ENCODE results near the gene CHN2. TPM values are rescaled to one million over a fixed set of nuclear protein-coding genes. Genes with fewer than 3 reads are reported as not detected.

The CHN2 gene
- total RNA-seq, 1 donor from 2014 or later: 0.33 TPM

- Mint-ChIP-seq H3K27ac (no peak overlapping the region), H3K9me3 (no peaks in the 10 kb centered on the region), H3K4me3 (no peak overlapping the region), H3K36me3 (ENCODE audit: low read depth) (no peaks in the 10 kb centered on the region), H3K27me3 (no peaks in the 10 kb centered on the region), H3K4me1 (no peaks in the 10 kb centered on the region)
- intact Hi-C loops (cut with micrococcal nuclease): no loop called here
- DNase-seq: no peak
Observed at GRCh38 chr7:29386196-29386765, 191.7 kb downstream of the CHN2 start.

DNA sequence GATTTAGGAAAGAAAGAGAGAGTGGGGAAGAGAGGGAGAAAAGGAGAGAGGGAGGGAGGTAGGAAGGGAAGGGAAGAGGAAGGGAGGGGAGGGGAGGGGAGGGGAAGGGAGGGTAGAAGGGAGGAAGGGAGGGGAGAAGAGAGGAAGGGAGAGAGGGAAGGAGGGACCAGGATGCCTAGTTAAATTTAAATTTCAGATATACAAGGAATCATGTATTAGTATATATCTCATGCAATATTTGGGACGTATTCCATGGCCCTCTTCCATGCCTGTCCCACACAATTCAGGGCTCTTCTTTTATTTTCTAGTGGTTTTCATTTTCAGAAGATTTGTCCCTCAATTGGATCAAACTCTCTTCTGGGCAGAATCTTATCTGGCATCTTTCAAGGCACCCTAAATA is 196.7 kb downstream of the CHN2 start:
- Mint-ChIP-seq H3K9me3 (no peaks in the 10 kb centered on the region), H3K4me3 (no peak overlapping the region), H3K27me3 (peaks cover 5% of the 10 kb centered on the region), H3K4me1 (no peaks in the 10 kb centered on the region), H3K27ac (no peak overlapping the region), H3K36me3 (ENCODE audit: low read depth) (no peaks in the 10 kb centered on the region)
- DNase-seq: no peak
- intact Hi-C loops (cut with micrococcal nuclease): no loop called here

GRCh38 chr7:29394321-29394720 is 199.7 kb downstream of the CHN2 start:
- H3K36me3 Mint-ChIP-seq (ENCODE audit: low read depth): no peaks in the 10 kb centered on the region
- intact Hi-C loops (cut with micrococcal nuclease): no loop called here
- H3K9me3 Mint-ChIP-seq: no peaks in the 10 kb centered on the region
- H3K27ac Mint-ChIP-seq: no peak overlapping the region
- no peaks in the 10 kb centered on the region for H3K4me1 Mint-ChIP-seq
- peaks cover 5% of the 10 kb centered on the region for H3K27me3 Mint-ChIP-seq
- DNase-seq: no peak
- H3K4me3 Mint-ChIP-seq: no peak overlapping the region

GRCh38 chr7:29396563-29396962 is 202.0 kb downstream of the CHN2 start:
- no peak overlapping the region for H3K27ac Mint-ChIP-seq
- H3K9me3 Mint-ChIP-seq: no peaks in the 10 kb centered on the region
- H3K4me3 Mint-ChIP-seq: no peak overlapping the region

DNA sequence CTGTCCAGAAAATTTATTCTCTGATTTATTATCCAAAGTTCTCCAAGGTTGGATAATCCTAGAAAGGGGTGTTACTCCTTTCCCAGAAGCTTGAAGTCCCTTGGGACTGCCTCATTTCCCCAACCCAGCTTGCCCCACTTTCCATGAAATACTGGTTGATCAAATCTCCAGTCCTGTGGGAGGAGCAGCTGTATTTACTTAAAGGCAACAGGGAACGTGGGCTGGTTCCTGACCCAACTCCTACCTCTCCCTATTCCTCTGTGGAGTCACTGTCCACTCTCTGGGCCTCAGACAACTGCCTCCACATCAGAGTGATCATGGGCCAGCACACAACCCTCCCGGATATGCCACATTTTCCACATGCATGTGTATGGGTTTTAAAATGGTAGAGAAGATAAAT is 202.8 kb downstream of the CHN2 start:
- Mint-ChIP-seq H3K4me3 (no peak overlapping the region), H3K4me1 (no peaks in the 10 kb centered on the region), H3K36me3 (ENCODE audit: low read depth) (no peaks in the 10 kb centered on the region), H3K27me3 (peaks cover 5% of the 10 kb centered on the region), H3K9me3 (no peaks in the 10 kb centered on the region), H3K27ac (no peak overlapping the region)
- no peak for DNase-seq
- intact Hi-C loops (cut with micrococcal nuclease): no loop called here

More at GRCh38 chr7:29396563-29396962, 202.0 kb downstream of the CHN2 start:
- intact Hi-C loops (cut with micrococcal nuclease): no loop called here
- peaks cover 5% of the 10 kb centered on the region for H3K27me3 Mint-ChIP-seq
- DNase-seq: no peak
- no peaks in the 10 kb centered on the region for H3K4me1 Mint-ChIP-seq
- no peaks in the 10 kb centered on the region for H3K36me3 Mint-ChIP-seq (ENCODE audit: low read depth)

- DNase-seq: no peak
- Mint-ChIP-seq H3K9me3 (no peaks in the 10 kb centered on the region), H3K27me3 (peaks cover 5% of the 10 kb centered on the region), H3K4me1 (no peaks in the 10 kb centered on the region), H3K4me3 (no peak overlapping the region), H3K36me3 (ENCODE audit: low read depth) (no peaks in the 10 kb centered on the region), H3K27ac (no peak overlapping the region)
- intact Hi-C loops (cut with micrococcal nuclease): no loop called here
Observed at GRCh38 chr7:29398011-29398410, 203.4 kb downstream of the CHN2 start.

- H3K4me3 Mint-ChIP-seq: no peak overlapping the region
- no peak overlapping the region for H3K27ac Mint-ChIP-seq
- intact Hi-C loops (cut with micrococcal nuclease): no loop called here
- no peaks in the 10 kb centered on the region for H3K36me3 Mint-ChIP-seq (ENCODE audit: low read depth)
- no peaks in the 10 kb centered on the region for H3K9me3 Mint-ChIP-seq
- no peaks in the 10 kb centered on the region for H3K27me3 Mint-ChIP-seq
- DNase-seq: no peak
- no peaks in the 10 kb centered on the region for H3K4me1 Mint-ChIP-seq
Observed at GRCh38 chr7:29400437-29400836, 205.9 kb downstream of the CHN2 start.

GRCh38 chr7:29401769-29402168 is 207.2 kb downstream of the CHN2 start:
- intact Hi-C loops (cut with micrococcal nuclease): no loop called here
- H3K4me1 Mint-ChIP-seq: no peaks in the 10 kb centered on the region
- H3K9me3 Mint-ChIP-seq: no peaks in the 10 kb centered on the region
- no peak for DNase-seq
- H3K4me3 Mint-ChIP-seq: no peak overlapping the region
- H3K36me3 Mint-ChIP-seq (ENCODE audit: low read depth): no peaks in the 10 kb centered on the region
- H3K27me3 Mint-ChIP-seq: no peaks in the 10 kb centered on the region
- H3K27ac Mint-ChIP-seq: no peak overlapping the region

DNA sequence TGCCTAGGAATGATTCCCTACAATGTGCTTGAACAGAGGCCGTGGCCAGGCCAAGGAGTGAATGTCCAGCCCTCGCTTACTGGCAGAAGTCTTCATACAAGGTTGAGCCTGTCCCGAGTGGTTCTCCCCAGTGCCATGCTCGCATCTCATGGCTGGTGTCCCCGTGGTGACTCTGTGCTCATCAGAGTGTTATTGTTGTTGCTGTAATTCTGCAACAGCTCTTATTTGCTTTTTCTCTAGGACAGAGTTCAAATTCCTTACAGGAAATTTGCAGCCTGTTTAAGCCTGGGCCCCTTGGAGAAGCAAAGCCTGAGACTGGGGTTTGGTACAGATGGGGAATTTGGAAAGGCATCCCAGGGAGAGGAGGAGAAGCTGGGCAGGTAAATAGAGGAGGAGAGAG is 211.3 kb downstream of the CHN2 start:
- intact Hi-C loops (cut with micrococcal nuclease): loop anchor here (5.0 kb wide), 1 partner anchor 299 kb away; no protein-coding TSS in a partner anchor
- Mint-ChIP-seq H3K27me3 (peaks cover 4% of the 10 kb centered on the region), H3K4me1 (peaks cover 2% of the 10 kb centered on the region), H3K4me3 (no peak overlapping the region), H3K27ac (no peak overlapping the region), H3K36me3 (ENCODE audit: low read depth) (no peaks in the 10 kb centered on the region), H3K9me3 (no peaks in the 10 kb centered on the region)
- DNase-seq: no peak

DNA sequence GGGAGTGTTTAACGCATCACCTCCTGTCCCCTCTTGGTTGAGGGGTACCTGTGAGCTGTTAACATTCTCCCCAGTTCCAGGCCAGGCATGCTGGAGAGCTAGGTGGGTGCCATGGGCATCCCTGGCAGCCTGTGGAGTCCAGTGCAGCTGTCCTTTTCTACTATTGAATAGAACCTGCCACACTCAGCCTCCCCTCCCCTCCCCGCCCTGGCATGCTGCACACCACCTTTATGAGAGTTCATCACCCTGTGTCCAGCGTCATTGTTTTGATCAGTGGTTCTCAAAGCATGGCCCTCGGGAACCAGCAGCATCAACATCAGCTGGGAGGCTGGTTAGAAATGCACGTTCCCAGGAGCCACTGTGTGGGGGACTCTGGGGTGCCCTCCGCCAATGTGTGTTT is 211.8 kb downstream of the CHN2 start:
- peaks cover 5% of the 10 kb centered on the region for H3K27me3 Mint-ChIP-seq
- H3K27ac Mint-ChIP-seq: no peak overlapping the region
- H3K4me1 Mint-ChIP-seq: peaks cover 2% of the 10 kb centered on the region
- intact Hi-C loops (cut with micrococcal nuclease): loop anchor here (5.0 kb wide), 1 partner anchor 299 kb away; no protein-coding TSS in a partner anchor
- H3K36me3 Mint-ChIP-seq (ENCODE audit: low read depth): no peaks in the 10 kb centered on the region
- H3K4me3 Mint-ChIP-seq: no peak overlapping the region
- no peak for DNase-seq
- H3K9me3 Mint-ChIP-seq: no peaks in the 10 kb centered on the region

DNA sequence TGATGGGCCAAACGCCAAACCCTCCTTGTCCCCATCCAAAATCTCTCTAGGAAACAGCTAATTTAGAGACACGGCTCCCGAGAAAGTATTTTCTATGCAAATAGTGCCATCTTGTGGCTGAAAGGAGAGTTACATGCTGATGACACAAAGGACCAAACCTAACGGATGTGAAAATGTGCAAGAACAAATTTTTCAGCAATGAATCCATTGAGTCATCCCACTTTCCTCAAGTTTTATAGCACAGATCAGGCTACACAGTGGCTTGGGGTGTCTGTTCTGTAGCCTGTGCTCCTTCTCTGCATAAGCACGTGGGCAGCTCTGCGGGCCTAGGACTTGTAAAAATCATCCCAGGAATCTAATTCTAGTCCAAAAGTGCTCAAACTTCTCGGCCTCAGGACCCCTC is 214.3 kb downstream of the CHN2 start:
- Mint-ChIP-seq H3K36me3 (ENCODE audit: low read depth) (no peaks in the 10 kb centered on the region), H3K27ac (no peak overlapping the region), H3K4me3 (no peak overlapping the region), H3K4me1 (peaks cover 2% of the 10 kb centered on the region), H3K9me3 (no peaks in the 10 kb centered on the region), H3K27me3 (peaks cover 5% of the 10 kb centered on the region)
- intact Hi-C loops (cut with micrococcal nuclease): loop anchor here (1.0 to 5.0 kb wide), 4 partner anchors 170 to 487 kb away; no protein-coding TSS in a partner anchor
- DNase-seq: peak; percentile 88

DNA sequence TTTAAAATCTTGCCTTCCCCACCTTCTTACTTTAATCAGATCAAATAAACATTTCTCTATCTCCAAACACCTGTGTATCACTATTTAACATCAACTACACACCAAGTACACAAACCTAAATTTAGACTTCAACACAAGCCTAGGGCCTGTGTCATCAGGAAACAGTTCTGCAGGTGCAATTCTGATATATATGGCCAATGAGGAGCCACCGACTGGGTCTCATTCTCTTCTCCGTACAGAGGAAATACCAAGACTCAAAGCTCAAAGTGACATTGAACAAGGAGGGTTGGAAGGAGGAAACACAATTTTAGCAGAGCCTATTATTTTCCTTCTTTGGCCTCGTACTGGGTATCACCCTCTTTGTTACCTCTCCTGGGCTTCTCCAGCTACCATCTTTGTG is 216.4 kb downstream of the CHN2 start:
- DNase-seq: no peak
- no peaks in the 10 kb centered on the region for H3K9me3 Mint-ChIP-seq
- H3K27me3 Mint-ChIP-seq: peaks cover 5% of the 10 kb centered on the region
- no peak overlapping the region for H3K4me3 Mint-ChIP-seq
- H3K36me3 Mint-ChIP-seq (ENCODE audit: low read depth): no peaks in the 10 kb centered on the region
- no peak overlapping the region for H3K27ac Mint-ChIP-seq
- peaks cover 2% of the 10 kb centered on the region for H3K4me1 Mint-ChIP-seq
- intact Hi-C loops (cut with micrococcal nuclease): no loop called here

- Mint-ChIP-seq H3K36me3 (ENCODE audit: low read depth) (no peaks in the 10 kb centered on the region), H3K9me3 (no peaks in the 10 kb centered on the region), H3K27ac (no peak overlapping the region), H3K4me1 (peaks cover 2% of the 10 kb centered on the region), H3K4me3 (no peak overlapping the region), H3K27me3 (peaks cover 5% of the 10 kb centered on the region)
- DNase-seq: no peak
- intact Hi-C loops (cut with micrococcal nuclease): no loop called here
Observed at GRCh38 chr7:29412912-29413311, 218.3 kb downstream of the CHN2 start.

DNA sequence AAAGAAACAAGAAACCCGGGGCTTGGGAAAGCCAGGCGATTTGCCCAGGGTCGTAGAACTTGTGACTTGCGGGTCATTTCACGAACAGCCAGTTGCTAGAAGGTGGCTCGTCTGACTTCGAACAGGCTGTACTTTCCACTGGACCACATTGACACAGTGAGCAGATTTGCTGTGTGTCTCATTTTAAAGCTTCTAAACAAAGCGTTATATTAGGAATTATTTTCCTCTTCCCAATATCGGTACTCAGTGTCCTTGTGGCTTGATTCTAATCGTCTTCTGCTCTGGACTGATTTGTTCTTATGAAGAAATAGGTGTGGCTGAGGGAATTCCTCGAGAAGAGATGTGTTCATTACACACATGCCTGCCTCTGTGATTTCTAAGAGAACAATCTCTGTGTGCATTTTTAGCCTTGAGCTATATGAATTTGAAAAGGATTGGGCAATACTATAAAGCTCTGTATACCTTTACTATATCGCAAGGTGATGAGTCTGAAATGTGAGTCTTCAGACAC is 219.1 kb downstream of the CHN2 start:
- Mint-ChIP-seq H3K4me3 (no peak overlapping the region), H3K36me3 (ENCODE audit: low read depth) (no peaks in the 10 kb centered on the region), H3K27me3 (peaks cover 5% of the 10 kb centered on the region), H3K27ac (no peak overlapping the region), H3K4me1 (peaks cover 2% of the 10 kb centered on the region), H3K9me3 (no peaks in the 10 kb centered on the region)
- intact Hi-C loops (cut with micrococcal nuclease): no loop called here
- no peak for DNase-seq

- DNase-seq: no peak
- Mint-ChIP-seq H3K27ac (no peak overlapping the region), H3K9me3 (no peaks in the 10 kb centered on the region), H3K4me3 (no peak overlapping the region), H3K4me1 (no peaks in the 10 kb centered on the region), H3K36me3 (ENCODE audit: low read depth) (no peaks in the 10 kb centered on the region), H3K27me3 (peaks cover 5% of the 10 kb centered on the region)
- intact Hi-C loops (cut with micrococcal nuclease): no loop called here
Observed at GRCh38 chr7:29414216-29414615, 219.6 kb downstream of the CHN2 start.
